ENCODE data around the gene CD276.

Gene CD276

GRCh38 chr15:73684581-73685455 lies 635 bp downstream of the CD276 start:
- peak overlapping the region; percentile 86 for H3K4me3 ChIP-seq (ENCODE audit: extremely low read depth, insufficient read depth, low read length, poor library complexity, severe bottlenecking)

GRCh38 chr15:73685981-73686380 lies 1.8 kb downstream of the CD276 start:
- Histone ChIP-seq H3K36me3 (ENCODE audit: control insufficient read depth, insufficient read depth, low read length) (peaks cover 15% of the 10 kb centered on the region), H3K4me3 (ENCODE audit: extremely low read depth, insufficient read depth, low read length, poor library complexity, severe bottlenecking) (peak overlapping the region; percentile 86), H3K4me1 (ENCODE audit: control insufficient read depth, insufficient read depth, low read length, poor library complexity, severe bottlenecking) (peaks cover 59% of the 10 kb centered on the region), H3K27ac (ENCODE audit: low read depth, low read length, severe bottlenecking) (peak overlapping the region; percentile 55), H3K9me3 (ENCODE audit: control insufficient read depth, low read length) (no peaks in the 10 kb centered on the region)
- 76 to 79% methylated on average over 6 of the region's 6 CpGs for WGBS, 2 experiments (ENCODE audit: insufficient coverage in 2 of 2)

More at GRCh38 chr15:73684581-73685455, 635 bp downstream of the CD276 start:
- Histone ChIP-seq H3K4me1 (ENCODE audit: control insufficient read depth, insufficient read depth, low read length, poor library complexity, severe bottlenecking) (peaks cover 52% of the 10 kb centered on the region), H3K36me3 (ENCODE audit: control insufficient read depth, insufficient read depth, low read length) (peaks cover 5% of the 10 kb centered on the region), H3K9me3 (ENCODE audit: control insufficient read depth, low read length) (no peaks in the 10 kb centered on the region), H3K27ac (ENCODE audit: low read depth, low read length, severe bottlenecking) (peak overlapping the region; percentile 95)
- 0% methylated on average over 40 of the region's 52 CpGs for WGBS, 2 experiments (ENCODE audit: insufficient coverage in 2 of 2)

- peaks cover 67% of the 10 kb centered on the region for H3K4me1 ChIP-seq (ENCODE audit: control insufficient read depth, insufficient read depth, low read length, poor library complexity, severe bottlenecking)
- H3K36me3 ChIP-seq (ENCODE audit: control insufficient read depth, insufficient read depth, low read length), result peaks cover 18% of the 10 kb centered on the region
- no peak overlapping the region for H3K4me3 ChIP-seq (ENCODE audit: extremely low read depth, insufficient read depth, low read length, poor library complexity, severe bottlenecking)
- 88 to 100% methylated on average over 1 of the region's 4 CpGs for WGBS, 2 experiments (ENCODE audit: insufficient coverage in 2 of 2)
- H3K27ac ChIP-seq (ENCODE audit: low read depth, low read length, severe bottlenecking), result peak overlapping the region; percentile 55
- no peaks in the 10 kb centered on the region for H3K9me3 ChIP-seq (ENCODE audit: control insufficient read depth, low read length)
Measured at GRCh38 chr15:73686781-73687256, 2.6 kb downstream of the CD276 start.

- Histone ChIP-seq H3K4me3 (ENCODE audit: extremely low read depth, insufficient read depth, low read length, poor library complexity, severe bottlenecking) (no peak overlapping the region), H3K27ac (ENCODE audit: low read depth, low read length, severe bottlenecking) (peak overlapping the region; percentile 68), H3K4me1 (ENCODE audit: control insufficient read depth, insufficient read depth, low read length, poor library complexity, severe bottlenecking) (peaks cover 70% of the 10 kb centered on the region), H3K36me3 (ENCODE audit: control insufficient read depth, insufficient read depth, low read length) (peaks cover 19% of the 10 kb centered on the region), H3K9me3 (ENCODE audit: control insufficient read depth, low read length) (no peaks in the 10 kb centered on the region)
- 80 to 91% methylated on average over 1 to 2 of the region's 2 CpGs for WGBS, 2 experiments (ENCODE audit: insufficient coverage in 2 of 2)
Measured at GRCh38 chr15:73687351-73687750, 3.2 kb downstream of the CD276 start.

GRCh38 chr15:73688455-73688854 lies 4.3 kb downstream of the CD276 start:
- Histone ChIP-seq H3K4me1 (ENCODE audit: control insufficient read depth, insufficient read depth, low read length, poor library complexity, severe bottlenecking) (peaks cover 63% of the 10 kb centered on the region), H3K27ac (ENCODE audit: low read depth, low read length, severe bottlenecking) (peak overlapping the region; percentile 79), H3K4me3 (ENCODE audit: extremely low read depth, insufficient read depth, low read length, poor library complexity, severe bottlenecking) (no peak overlapping the region), H3K36me3 (ENCODE audit: control insufficient read depth, insufficient read depth, low read length) (peaks cover 27% of the 10 kb centered on the region), H3K9me3 (ENCODE audit: control insufficient read depth, low read length) (no peaks in the 10 kb centered on the region)
- WGBS, 2 experiments (ENCODE audit: insufficient coverage in 2 of 2), result 89 to 98% methylated on average over 6 of the region's 6 CpGs

- H3K4me1 ChIP-seq (ENCODE audit: control insufficient read depth, insufficient read depth, low read length, poor library complexity, severe bottlenecking), result peaks cover 72% of the 10 kb centered on the region
- no peaks in the 10 kb centered on the region for H3K9me3 ChIP-seq (ENCODE audit: control insufficient read depth, low read length)
- no peak overlapping the region for H3K4me3 ChIP-seq (ENCODE audit: extremely low read depth, insufficient read depth, low read length, poor library complexity, severe bottlenecking)
- WGBS, 2 experiments (ENCODE audit: insufficient coverage in 2 of 2), result 69 to 70% methylated on average over 5 to 6 of the region's 6 CpGs
- peak overlapping the region; percentile 69 for H3K27ac ChIP-seq (ENCODE audit: low read depth, low read length, severe bottlenecking)
- peaks cover 36% of the 10 kb centered on the region for H3K36me3 ChIP-seq (ENCODE audit: control insufficient read depth, insufficient read depth, low read length)
Measured at GRCh38 chr15:73691396-73691795, 7.2 kb downstream of the CD276 start.

- 100% methylated on average over 2 to 3 of the region's 5 CpGs for WGBS, 2 experiments (ENCODE audit: insufficient coverage in 2 of 2)
- no peak overlapping the region for H3K27ac ChIP-seq (ENCODE audit: low read depth, low read length, severe bottlenecking)
Measured at GRCh38 chr15:73694419-73694818, 10.2 kb downstream of the CD276 start.

GRCh38 chr15:73695773-73696640 lies 11.8 kb downstream of the CD276 start:
- Histone ChIP-seq H3K4me1 (ENCODE audit: control insufficient read depth, insufficient read depth, low read length, poor library complexity, severe bottlenecking) (peaks cover 46% of the 10 kb centered on the region), H3K36me3 (ENCODE audit: control insufficient read depth, insufficient read depth, low read length) (peaks cover 46% of the 10 kb centered on the region), H3K4me3 (ENCODE audit: extremely low read depth, insufficient read depth, low read length, poor library complexity, severe bottlenecking) (no peak overlapping the region), H3K27ac (ENCODE audit: low read depth, low read length, severe bottlenecking) (peak overlapping the region; percentile 73), H3K9me3 (ENCODE audit: control insufficient read depth, low read length) (no peaks in the 10 kb centered on the region)
- 89 to 91% methylated on average over 6 to 14 of the region's 16 CpGs for WGBS, 2 experiments (ENCODE audit: insufficient coverage in 2 of 2)

More at GRCh38 chr15:73694419-73694818, 10.2 kb downstream of the CD276 start:
- Histone ChIP-seq H3K36me3 (ENCODE audit: control insufficient read depth, insufficient read depth, low read length) (peaks cover 50% of the 10 kb centered on the region), H3K4me1 (ENCODE audit: control insufficient read depth, insufficient read depth, low read length, poor library complexity, severe bottlenecking) (peaks cover 54% of the 10 kb centered on the region), H3K9me3 (ENCODE audit: control insufficient read depth, low read length) (no peaks in the 10 kb centered on the region), H3K4me3 (ENCODE audit: extremely low read depth, insufficient read depth, low read length, poor library complexity, severe bottlenecking) (no peak overlapping the region)

GRCh38 chr15:73696641-73697001 lies 12.4 kb downstream of the CD276 start:
- H3K27ac ChIP-seq (ENCODE audit: low read depth, low read length, severe bottlenecking), result peak overlapping the region; percentile 73
- H3K36me3 ChIP-seq (ENCODE audit: control insufficient read depth, insufficient read depth, low read length), result peaks cover 52% of the 10 kb centered on the region
- WGBS, 2 experiments (ENCODE audit: insufficient coverage in 2 of 2), result 100% methylated on average over 1 of the region's 1 CpG
- no peak overlapping the region for H3K4me3 ChIP-seq (ENCODE audit: extremely low read depth, insufficient read depth, low read length, poor library complexity, severe bottlenecking)
- H3K4me1 ChIP-seq (ENCODE audit: control insufficient read depth, insufficient read depth, low read length, poor library complexity, severe bottlenecking), result peaks cover 40% of the 10 kb centered on the region
- no peaks in the 10 kb centered on the region for H3K9me3 ChIP-seq (ENCODE audit: control insufficient read depth, low read length)

- no peak overlapping the region for H3K4me3 ChIP-seq (ENCODE audit: extremely low read depth, insufficient read depth, low read length, poor library complexity, severe bottlenecking)
- peaks cover 36% of the 10 kb centered on the region for H3K4me1 ChIP-seq (ENCODE audit: control insufficient read depth, insufficient read depth, low read length, poor library complexity, severe bottlenecking)
- 52% methylated on average over 4 to 7 of the region's 9 CpGs for WGBS, 2 experiments (ENCODE audit: insufficient coverage in 2 of 2)
- no peaks in the 10 kb centered on the region for H3K9me3 ChIP-seq (ENCODE audit: control insufficient read depth, low read length)
- H3K27ac ChIP-seq (ENCODE audit: low read depth, low read length, severe bottlenecking), result peak overlapping the region; percentile 73
- peaks cover 53% of the 10 kb centered on the region for H3K36me3 ChIP-seq (ENCODE audit: control insufficient read depth, insufficient read depth, low read length)
Measured at GRCh38 chr15:73697033-73697467, 12.9 kb downstream of the CD276 start.
